ENCODE data around the gene HADHA.
"Not testable (repeated sequence)": the region's sequence is repeated elsewhere in the genome, so short reads cannot be mapped to it uniquely, and the experiment has no call there.

HADHA gene

DNA sequence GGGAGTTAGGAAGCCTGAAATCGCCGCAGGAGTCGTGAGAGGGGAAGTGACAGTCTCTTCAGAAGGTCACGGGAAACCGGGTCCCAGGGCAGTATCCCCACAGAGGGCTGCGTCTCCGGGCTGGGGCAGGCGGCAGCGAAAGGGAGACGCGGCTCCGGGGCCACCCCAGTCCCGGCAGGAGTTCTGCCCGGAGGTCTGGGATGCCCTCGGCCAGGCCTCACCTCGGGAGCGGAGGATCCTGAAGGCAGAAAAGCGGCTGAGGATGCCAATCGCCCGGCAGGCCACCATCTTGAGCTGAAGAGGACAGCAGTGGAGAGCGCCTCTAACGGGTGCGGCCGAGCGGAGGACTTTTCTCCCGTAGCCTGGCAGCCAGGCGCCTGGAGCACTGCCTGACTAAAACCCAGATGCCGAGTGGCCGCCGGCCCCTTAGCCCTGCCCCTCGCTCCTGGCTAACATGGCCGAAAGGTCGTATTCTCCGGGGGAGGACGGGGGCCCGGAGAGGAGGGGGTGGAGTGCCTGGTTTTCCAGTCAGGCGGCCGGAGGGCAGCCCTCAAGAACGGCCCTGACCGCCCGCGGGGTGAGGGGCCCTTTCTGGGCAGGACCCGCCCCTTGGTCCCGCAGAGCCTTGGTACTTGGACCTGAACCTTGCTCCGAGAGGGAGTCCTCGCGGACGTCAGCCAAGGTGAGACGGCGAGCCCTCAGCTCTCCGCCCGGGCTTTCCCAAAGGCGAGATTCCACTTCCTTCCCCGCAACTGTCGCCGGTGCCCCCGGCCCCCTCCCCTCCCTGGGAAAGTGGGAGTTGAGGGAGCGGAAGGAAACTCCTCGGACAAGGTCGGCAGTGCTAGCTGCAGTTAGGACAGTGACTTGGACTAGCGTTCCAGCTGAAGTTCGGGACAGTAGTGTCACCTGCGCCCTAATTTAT lies at the start of gene HADHA, which contains the start of gene HADHB:
Gene HADHA, minus strand, starts transcription at position 324 of the 922 bp plus-strand sequence. Its CDS starts 36 bp downstream, at position 288.
Gene HADHB, plus strand, starts transcription at position 631 of the 922 bp plus-strand sequence. CDS start 9,316 bp downstream, outside the sequence.
- DNase-seq (ENCODE audit: low read depth in 1 of 2, low spot score in 1 of 2) = peak; percentile 73 to 82

DNA sequence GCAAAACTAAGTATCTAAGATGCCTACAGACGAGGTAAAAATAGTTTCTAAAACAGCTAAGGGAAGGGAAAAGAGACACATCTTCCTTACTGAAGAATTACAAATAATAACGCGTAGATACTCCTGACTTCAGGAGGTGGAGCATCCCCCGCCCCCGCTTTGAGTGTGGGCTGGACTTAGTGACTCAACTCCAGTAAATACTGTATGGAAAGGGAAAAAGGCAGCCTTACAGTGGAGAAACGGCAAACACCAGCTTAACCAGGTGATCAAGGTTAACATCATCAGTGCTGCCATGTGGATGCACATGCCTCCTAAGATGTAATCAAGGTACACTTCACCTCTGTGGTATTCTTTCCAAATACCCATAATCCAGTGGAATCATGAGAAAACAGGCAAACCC lies 48.2 kb upstream of the HADHA start:
- DNase-seq (ENCODE audit: low read depth in 1 of 2, low spot score in 1 of 2) = no peak

DNA sequence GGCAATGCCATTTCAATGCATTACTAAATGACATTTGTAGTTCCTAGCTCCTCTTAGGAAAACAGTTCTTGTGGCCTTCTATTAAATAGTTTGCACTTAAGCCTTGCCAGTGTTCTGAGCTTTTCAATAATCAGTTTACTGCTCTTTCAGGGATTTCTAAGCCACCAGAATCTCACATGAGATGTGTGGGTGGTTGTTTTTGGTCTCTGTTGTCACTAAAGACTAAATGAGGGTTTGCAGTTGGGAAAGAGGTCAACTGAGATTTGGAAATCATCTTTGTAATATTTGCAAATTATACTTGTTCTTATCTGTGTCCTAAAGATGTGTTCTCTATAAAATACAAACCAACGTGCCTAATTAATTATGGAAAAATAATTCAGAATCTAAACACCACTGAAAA lies 45.6 kb upstream of the HADHA start:
- no peak for DNase-seq (ENCODE audit: low read depth in 1 of 2, low spot score in 1 of 2)

DNA sequence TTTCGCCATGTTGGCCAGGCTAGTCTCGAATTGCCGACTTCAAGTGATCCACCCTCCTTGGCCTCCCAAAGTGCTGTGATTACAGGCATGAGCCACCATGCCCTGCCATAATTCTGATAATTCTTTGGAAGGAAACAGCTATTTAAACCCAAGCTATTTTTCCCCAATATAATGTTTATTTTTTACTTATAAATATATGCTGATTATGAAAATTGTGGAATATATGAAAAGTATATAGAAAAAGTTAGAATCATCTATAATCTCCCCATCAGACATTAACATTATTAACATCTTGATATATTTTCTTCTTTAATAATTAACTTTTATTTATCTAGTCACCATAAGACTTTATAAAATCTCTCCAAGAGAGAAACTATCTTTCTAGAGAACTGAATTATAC lies 41.5 kb upstream of the HADHA start:
- DNase-seq (ENCODE audit: low read depth in 1 of 2, low spot score in 1 of 2) = no peak

DNA sequence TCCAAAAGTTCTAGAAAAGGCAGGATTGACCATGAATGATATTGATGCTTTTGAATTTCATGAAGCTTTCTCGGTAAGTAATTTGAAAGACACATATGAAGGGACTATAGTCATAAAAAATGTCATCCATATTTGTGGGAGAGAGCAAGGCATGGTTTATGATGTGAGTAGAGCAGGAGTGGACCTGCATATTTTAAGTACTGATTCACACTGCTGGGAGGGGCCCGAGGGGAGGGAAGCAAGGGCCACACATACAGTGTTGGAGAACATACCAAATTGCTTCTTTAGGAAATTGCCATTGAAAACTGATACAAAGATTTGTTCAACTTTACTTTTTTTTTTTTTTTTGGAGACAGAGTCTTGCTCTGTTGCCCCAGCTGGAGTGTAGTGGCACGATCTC lies 39.7 kb upstream of the HADHA start:
- no peak for DNase-seq (ENCODE audit: low read depth in 1 of 2, low spot score in 1 of 2)

DNA sequence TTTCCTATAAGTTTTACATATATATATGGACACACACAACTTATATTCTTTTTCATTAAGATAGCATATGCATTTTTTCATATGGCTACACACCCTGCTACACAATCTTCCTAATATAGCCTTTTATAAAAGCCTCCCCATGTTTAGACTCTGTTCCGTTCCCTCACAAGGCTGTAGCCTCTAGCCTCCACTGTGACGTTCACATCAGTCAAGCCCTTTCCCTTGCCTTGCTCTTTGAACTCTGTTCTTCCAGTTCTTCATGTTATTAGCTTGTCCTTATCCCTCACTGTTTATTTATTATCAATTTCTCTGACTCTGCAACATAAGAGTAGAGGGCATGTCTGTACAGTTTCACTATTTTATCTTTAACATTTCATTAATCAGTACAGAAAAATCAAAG lies 39.2 kb upstream of the HADHA start:
- DNase-seq (ENCODE audit: low read depth in 1 of 2, low spot score in 1 of 2) = no peak

DNA sequence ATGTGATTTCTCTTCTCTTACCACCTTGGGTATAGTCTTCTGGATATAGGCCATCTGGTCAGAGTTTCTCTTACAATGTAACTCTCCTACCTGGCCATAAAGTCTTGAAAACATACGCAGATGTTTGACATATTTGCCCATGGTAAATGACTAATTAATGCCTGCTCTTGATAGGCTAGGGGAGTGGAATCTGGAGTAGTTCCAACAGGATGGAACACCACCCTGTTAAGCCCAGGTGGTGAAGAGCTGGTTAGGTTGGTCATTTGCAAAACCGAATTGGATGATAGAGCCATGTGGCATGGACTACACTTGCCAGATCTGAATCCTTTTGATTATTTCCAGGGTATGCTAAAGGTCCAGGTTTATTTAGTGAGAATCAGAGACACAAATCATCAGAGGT lies 36.8 kb upstream of the HADHA start:
- DNase-seq (ENCODE audit: low read depth in 1 of 2, low spot score in 1 of 2) = no peak

DNA sequence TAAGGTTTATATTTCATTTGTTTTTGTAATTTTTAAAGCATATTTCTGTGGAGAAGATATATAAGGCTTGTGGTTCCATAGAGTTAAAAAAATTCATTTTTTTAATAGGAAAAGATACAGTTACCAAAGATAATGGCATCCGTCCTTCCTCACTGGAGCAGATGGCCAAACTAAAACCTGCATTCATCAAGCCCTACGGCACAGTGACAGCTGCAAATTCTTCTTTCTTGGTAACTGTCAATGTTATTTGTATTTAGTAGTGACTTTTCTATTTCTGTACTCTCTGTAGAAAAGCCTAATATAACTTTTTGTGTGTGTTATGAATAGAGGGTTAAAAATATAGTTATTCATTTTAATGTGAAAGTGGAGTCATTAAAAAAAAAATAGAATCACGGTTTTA lies 35.5 kb upstream of the HADHA start:
- DNase-seq (ENCODE audit: low read depth in 1 of 2, low spot score in 1 of 2) = no peak

DNA sequence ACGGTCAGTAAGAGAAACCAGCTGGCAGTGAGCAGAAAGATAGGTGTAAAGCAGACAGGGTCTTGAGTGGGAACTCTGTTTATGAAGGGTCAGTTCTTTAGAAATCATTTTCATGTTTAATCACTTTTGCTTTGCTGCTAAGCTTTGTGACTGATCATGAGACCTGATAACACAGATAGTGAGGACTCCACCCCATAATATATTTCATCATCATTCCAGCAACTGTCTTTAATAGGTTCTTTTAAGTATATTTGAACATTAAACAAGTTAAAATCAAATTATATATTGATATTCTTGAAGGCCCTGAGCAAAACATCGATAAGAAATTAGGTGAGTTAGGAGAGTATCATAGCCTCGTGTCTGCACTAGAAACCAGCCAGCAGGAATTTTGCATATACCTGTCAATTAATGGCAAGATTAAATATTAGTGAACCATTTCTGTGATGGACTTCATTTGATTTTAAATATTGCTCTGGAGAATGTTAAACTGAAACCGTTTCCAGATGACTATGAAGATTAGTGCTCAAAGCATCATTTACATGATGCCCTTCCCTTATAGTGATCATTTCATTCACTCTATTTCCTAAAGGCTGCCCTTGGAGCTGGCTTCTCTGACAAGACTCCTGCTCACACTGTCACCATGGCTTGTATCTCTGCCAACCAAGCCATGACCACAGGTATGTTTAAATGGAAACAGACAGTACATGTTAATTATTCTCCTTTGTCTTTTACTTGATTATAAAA lies 32.2 kb upstream of the HADHA start:
- DNase-seq (ENCODE audit: low read depth in 1 of 2, low spot score in 1 of 2) = no peak

DNA sequence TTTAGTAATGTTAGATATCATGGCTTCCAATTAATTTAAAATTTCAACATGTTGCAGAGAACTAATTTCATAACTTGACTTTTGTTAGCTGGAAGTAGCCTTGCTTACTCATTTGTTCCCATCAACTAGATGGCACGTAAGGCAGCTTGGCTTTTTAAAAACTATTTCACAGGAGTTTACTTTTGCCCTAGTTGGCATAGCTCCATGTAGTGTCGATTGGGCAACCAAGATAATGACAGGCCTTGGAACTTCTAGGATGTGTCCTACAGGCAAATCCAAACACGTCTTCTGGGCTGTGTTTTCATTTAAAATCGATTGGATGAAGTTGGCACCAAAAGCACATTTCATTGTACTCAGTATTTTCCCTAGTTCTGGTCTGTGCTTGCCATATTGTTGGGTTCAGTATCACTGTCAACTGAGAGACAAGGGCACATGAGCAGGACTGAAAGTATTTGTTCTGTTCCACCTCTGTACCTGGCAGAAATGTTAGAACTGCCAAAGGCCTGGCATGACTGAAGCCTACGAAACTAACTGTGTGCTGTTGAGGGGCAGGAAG lies 29.7 kb upstream of the HADHA start:
- DNase-seq (ENCODE audit: low read depth in 1 of 2, low spot score in 1 of 2) = no peak

DNA sequence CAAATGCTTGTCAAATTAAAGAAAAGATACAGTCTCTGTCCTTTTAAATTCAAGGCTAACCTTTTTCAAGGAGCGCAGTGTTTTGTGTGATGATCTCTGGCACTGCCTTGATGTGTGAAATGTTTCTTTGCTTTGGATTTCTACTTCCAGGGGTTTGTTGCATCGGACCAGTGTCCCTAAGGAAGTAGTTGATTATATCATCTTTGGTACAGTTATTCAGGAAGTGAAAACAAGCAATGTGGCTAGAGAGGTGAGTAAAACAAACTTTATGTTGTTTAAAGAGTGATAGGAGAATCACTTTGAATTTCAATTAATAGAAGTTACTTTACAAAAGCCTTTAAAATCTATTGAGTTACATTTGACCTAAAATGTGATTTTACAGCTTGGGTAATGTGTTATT lies 29.1 kb upstream of the HADHA start:
- no peak for DNase-seq (ENCODE audit: low read depth in 1 of 2, low spot score in 1 of 2)

DNA sequence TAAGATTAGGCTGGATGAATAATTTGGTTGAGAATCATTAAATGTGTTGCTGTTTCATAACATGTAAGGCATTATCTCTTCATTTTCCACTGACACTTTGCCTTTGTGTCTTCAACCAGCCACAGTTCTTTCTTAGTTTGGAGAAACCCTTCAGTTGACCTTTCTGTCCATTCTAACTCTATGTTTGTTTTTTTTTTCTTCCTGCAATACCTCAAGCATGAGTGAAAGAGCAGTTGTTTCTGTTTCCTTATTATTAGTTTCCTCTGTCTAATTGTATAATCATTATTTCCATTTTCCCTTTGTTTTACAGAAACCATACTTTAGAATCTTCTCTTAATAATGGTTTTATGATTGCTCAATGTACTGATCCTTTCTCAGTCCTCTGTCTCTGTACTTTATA lies 25.9 kb upstream of the HADHA start:
- no peak for DNase-seq (ENCODE audit: low read depth in 1 of 2, low spot score in 1 of 2)

DNA sequence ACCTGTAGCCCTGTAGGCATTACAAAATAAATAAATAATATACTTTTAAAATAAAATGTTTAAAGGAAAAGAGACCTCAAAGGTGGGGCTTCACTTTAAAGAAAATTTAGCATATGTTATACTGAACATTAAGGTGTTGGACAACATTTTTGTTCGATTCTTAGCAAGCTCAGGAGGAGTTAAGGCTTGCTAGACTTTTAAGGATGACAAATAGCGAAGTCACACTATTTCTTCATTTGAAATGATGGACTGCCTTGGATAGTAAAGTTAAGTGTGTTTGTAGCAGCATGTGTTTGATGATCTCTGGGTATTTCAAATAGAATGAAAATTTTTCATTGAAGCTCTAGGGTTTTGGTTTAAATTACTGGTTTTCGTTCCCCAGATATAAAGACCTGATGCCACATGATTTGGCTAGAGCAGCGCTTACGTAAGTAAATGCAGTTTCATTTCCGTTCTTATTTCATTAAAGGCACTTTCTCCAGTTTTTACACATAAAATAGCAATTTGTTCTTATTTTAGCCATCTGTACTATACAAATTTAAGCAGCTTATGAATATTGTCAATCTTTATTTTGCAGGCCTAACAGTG lies 25.2 kb upstream of the HADHA start:
- no peak for DNase-seq (ENCODE audit: low read depth in 1 of 2, low spot score in 1 of 2)

DNA sequence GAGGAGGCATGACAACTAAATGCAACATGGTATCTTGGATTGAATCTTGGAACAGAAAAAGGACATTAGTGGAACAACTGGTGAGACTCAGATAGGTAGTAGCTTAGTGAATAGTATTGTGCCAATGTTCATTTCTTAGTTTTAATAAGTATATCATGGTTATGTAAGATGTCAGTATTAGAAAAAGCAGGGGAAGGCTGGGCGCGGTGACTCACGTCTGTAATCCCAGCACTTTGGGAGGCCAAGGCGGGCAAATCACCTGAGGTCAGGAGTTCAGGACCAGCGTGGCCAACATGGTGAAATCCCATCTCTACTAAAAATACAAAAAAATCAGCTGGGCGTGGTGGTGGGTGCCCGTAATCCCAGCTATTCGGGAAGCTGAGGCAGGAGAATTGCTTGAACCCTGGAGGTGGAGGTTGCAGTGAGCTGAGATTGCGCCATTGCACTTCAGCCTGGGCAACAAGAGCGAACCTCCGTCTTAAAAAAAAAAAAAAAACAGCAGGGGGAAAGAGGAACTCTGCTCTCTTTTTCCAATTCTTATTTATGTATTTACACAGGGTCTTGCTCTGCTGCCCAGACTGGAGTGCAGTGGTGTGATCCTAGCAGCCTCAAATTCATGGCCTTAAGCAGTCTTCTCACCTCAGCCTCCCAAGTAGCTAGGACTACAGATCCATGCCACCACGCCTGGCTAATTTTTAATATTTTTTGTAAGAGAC lies 24.4 kb upstream of the HADHA start:
- not testable (repeated sequence) for DNase-seq (ENCODE audit: low read depth in 1 of 2, low spot score in 1 of 2)

DNA sequence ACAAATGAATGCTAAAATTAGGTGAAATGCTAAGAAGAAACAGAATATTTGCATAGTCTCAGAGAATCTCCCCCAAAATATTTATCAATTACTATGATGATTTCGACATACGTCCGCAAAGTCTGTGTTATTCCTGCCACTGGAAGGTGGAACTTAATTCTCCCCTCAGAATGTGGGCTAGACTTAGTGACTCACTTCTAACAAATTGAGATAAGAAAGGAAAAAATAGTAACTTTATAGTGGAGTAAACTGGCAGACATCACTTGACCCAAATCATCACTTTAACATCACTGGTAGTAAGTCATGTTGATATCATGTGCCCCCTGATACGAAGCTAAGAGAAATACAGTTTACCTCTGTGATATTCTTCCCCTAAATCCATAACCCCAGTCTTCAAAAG lies 23.8 kb upstream of the HADHA start:
- no peak for DNase-seq (ENCODE audit: low read depth in 1 of 2, low spot score in 1 of 2)

DNA sequence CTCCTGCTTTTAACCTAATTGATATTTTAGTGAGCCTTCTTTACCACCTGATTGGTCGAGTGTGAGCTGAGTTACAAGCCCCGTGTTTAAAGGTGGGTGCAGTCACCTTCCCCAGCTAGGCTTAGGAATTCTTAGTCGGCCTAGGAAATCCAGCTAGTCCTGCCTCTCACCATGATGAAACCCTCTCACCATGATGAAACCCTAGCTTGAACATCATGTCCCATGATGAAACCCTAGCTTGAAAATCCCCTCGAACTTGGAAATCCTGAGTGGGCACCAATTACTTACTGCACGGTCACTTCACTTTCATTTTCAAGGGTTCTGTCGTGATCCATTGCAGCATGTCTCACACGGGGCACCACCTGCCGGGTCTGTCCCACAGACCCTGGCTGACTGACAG lies 14.4 kb upstream of the HADHA start:
- not testable (repeated sequence) for DNase-seq (ENCODE audit: low read depth in 1 of 2, low spot score in 1 of 2)

DNA sequence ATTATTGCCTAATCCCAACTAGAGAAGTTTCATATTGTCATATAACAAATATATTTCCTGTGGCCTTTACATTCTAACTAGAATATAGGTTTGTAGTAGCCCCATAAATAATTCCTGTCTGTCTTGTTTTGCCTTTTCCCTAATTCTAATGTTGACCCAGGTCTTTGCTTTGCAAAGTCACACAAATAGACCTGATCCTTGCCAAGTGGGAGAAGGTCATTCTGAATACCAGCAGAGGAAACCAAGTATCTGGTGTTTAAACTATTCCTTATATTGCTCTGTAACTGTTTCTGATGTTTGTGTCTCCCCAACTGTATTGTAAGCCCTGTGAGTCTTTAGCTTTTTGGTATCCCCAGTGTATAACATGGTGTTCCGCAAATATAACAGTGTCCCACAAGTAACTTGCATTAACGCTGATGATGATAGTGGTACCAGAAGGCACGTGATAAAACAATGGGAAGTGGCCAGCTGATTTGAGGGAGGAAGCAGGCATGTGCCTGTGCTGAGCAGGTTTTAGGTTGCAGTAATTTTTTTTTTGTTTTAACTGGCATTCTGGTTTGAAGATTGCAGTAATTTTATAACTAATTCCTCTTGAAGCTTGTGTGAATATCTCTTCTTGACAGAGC lies 11.4 kb upstream of the HADHA start:
- no peak for DNase-seq (ENCODE audit: low read depth in 1 of 2, low spot score in 1 of 2)

DNA sequence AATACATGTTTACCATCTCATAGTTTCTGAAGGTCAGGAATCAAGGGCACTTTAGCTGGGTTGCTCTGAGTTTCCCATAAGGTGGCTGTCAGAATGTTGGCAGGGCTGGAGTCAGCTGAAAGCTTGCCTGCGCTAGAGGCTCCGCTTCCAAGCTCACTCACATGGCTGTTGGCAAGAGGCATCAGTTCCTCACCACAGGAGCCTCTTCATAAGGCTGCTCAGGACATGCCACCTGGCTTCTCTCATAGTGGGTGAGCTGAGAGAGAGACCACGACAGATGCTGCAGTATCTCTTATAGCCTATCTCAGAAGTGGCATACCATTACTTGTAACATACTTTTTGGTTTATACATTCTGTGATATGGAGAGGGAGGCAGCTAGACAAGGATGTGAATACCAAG lies 7.5 kb upstream of the HADHA start:
- DNase-seq (ENCODE audit: low read depth in 1 of 2, low spot score in 1 of 2) = no peak

DNA sequence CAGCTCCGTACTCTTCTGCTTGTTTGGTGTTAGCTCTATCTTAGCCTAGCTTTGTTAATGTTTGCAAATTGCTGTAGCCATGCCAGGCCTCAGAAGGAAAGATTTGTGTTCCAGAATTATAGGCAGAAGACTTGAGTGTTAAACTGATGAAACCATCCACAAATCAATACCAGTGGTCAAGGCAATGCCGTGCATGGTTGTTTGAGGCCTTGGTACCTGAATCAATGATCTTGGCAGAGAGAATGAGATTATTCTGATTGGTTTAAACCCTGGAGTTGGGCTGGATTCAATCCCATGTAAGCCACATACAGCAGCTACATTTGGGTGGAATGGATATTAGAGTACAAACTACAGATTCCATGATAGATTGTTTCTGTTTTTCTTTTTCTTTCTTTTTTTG lies 5.2 kb upstream of the HADHA start:
- no peak for DNase-seq (ENCODE audit: low read depth in 1 of 2, low spot score in 1 of 2)

DNA sequence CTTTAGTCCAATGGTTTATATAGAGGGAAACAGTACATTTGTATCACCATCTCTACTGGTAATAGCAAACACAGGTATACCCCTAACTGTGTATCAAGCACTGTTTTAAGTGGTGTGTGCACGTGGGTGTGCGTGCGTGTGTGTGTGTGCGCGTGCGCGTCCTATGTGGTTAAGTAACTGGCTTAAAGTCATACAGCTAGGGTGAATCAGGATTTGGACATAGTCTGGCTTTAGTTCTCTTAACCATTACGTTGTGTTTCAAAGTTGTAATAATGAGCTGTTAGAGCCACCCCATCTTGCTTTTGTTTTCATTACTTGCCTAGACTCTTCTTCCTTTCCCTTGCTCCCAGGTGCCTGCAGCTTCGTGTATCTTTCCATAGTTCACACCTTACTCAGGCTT lies 2.4 kb upstream of the HADHA start:
- DNase-seq (ENCODE audit: low read depth in 1 of 2, low spot score in 1 of 2) = no peak
